Endothelial cell of umbilical vein (primary cell): ENCODE measurements around the gene RIPK4. TPM values are rescaled to one million over a fixed set of nuclear protein-coding genes. Genes with fewer than 3 reads are reported as not detected.

Source experiments
- BruUV-seq: library from RNA; stranded (reverse); fragments of 400-500 nt; replicated peaks from 2 replicates; lab custom pipeline; 2021; lab: Mats Ljungman, UMichigan
- CTCF ChIA-PET: fragments of 300-600, 350-600 bp; sonication (Branson Sonifier 250); formaldehyde crosslinking; loops from one replicate; lab custom pipeline; 2021; ENCODE audit warnings: antibody characterized with exemption, inconsistent platforms; lab: Charles Lee
- POLR2A ChIA-PET: fragments of 300-600, 350-600 bp; sonication (Branson Sonifier 250); formaldehyde crosslinking; loops from one replicate; lab custom pipeline; 2021; ENCODE audit warnings: antibody characterized with exemption, inconsistent platforms; lab: Charles Lee
- DNase-seq: peaks from one replicate; pipeline ENCODE4 v3.0.0-alpha.2; 2011; ENCODE audit warnings: low read depth, low spot score
- FAIRE-seq: peaks from 2 replicates; lab custom pipeline; 2011; peaks lifted over from hg19 to GRCh38; lab: Jason Lieb, UNC
- H2AFZ ChIP-seq: 2 replicates; pipeline ENCODE4 v1.6.0; 2012; ENCODE audit warnings: low read depth, low read length, control low read depth, inconsistent platforms
- H3K27ac ChIP-seq: 2 replicates; pipeline ENCODE4 v1.5.1; 2011; ENCODE audit warnings: low read depth, mild to moderate bottlenecking, control low read depth, low read length, moderate library complexity; ENCODE audit not compliant: insufficient read depth
- H3K27me3 ChIP-seq, 2 experiments: 2 replicates each; pipeline versions ENCODE4 v1.6.0 to v1.6.1; 2011; ENCODE audit warnings: low read length in 2 of 2, mixed read lengths in 1 of 2; ENCODE audit not compliant: control insufficient read depth in 2 of 2, insufficient read depth in 2 of 2
- H3K36me3 ChIP-seq, 2 experiments: 2 replicates in 1 of 2; 3 replicates in 1 of 2; pipeline ENCODE4 v1.5.1; 2011; ENCODE audit warnings: low read length in 2 of 2, mild to moderate bottlenecking in 1 of 2, moderate library complexity in 1 of 2; ENCODE audit not compliant: control insufficient read depth in 2 of 2, insufficient read depth in 2 of 2; ENCODE audit errors: extremely low read depth in 1 of 2
- H3K4me1 ChIP-seq: 3 replicates; pipeline ENCODE4 v1.5.1; 2011; ENCODE audit warnings: mild to moderate bottlenecking, low read length; ENCODE audit not compliant: control insufficient read depth, insufficient read depth; ENCODE audit errors: extremely low read depth
- H3K4me2 ChIP-seq: 2 replicates; pipeline ENCODE4 v1.6.1; 2011; ENCODE audit warnings: low read length, control low read depth, mixed read lengths; ENCODE audit not compliant: insufficient read depth
- H3K4me3 ChIP-seq, 3 experiments: fragments of 200-600 bp in 1 of 3; sonication (generic), shearing (Covaris generic) in 1 of 3; replicated peaks in 1 of 3; 2 replicates each; pipeline ENCODE4 v1.5.1; 2011 to 2016; ENCODE audit warnings: control low read depth in 3 of 3, low read length in 3 of 3, mild to moderate bottlenecking in 2 of 3, inconsistent platforms in 1 of 3, low read depth in 1 of 3, moderate library complexity in 1 of 3; ENCODE audit not compliant: insufficient read depth in 1 of 3
- H3K79me2 ChIP-seq: 2 replicates; pipeline ENCODE4 v1.6.0; 2012; ENCODE audit warnings: low read length, inconsistent platforms; ENCODE audit not compliant: control insufficient read depth, insufficient read depth
- H3K9ac ChIP-seq: replicated peaks from 2 replicates; pipeline ENCODE3; 2011; ENCODE audit warnings: low read length, control low read depth; ENCODE audit not compliant: insufficient read depth; ENCODE audit errors: extremely low read depth
- H3K9me1 ChIP-seq: replicated peaks from 3 replicates; pipeline ENCODE4 v1.6.0; 2011; ENCODE audit warnings: mild to moderate bottlenecking, low read length; ENCODE audit not compliant: control insufficient read depth, insufficient read depth; ENCODE audit errors: extremely low read depth
- H3K9me3 ChIP-seq: replicated peaks from 2 replicates; pipeline ENCODE4 v1.5.1; 2012; ENCODE audit warnings: low read length, inconsistent platforms; ENCODE audit not compliant: control insufficient read depth, insufficient read depth
- H4K20me1 ChIP-seq: replicated peaks from 2 replicates; pipeline ENCODE3; 2011; ENCODE audit warnings: mild to moderate bottlenecking, low read length; ENCODE audit not compliant: control insufficient read depth, insufficient read depth; ENCODE audit errors: extremely low read depth
- CTCF ChIP-seq, 2 donors: IDR thresholded peaks; 1 replicate in 1 of 2; 2 replicates in 1 of 2; pipeline ENCODE4 v1.5.1; 2011; ENCODE audit warnings: low read length in 2 of 2, mild to moderate bottlenecking in 2 of 2, moderate library complexity in 2 of 2, control low read depth in 1 of 2, inconsistent platforms in 1 of 2, low read depth in 1 of 2; ENCODE audit not compliant: insufficient read depth in 1 of 2; ENCODE audit errors: extremely low read depth in 1 of 2
- EZH2 ChIP-seq: IDR thresholded peaks from 2 replicates; pipeline ENCODE4 v1.6.1; 2012; ENCODE audit warnings: borderline replicate concordance, low read depth, mild to moderate bottlenecking, moderate library complexity, low read length, inconsistent platforms; ENCODE audit not compliant: severe bottlenecking
- FOS ChIP-seq: IDR thresholded peaks from 2 replicates; pipeline ENCODE4 v1.6.1; 2011; ENCODE audit warnings: mild to moderate bottlenecking, low read length, moderate library complexity, borderline replicate concordance; ENCODE audit not compliant: insufficient read depth
- GATA2 ChIP-seq: IDR thresholded peaks from 2 replicates; pipeline ENCODE4 v1.7.0; 2011; ENCODE audit warnings: low read depth, mild to moderate bottlenecking, moderate library complexity, mixed read lengths, low read length; ENCODE audit not compliant: insufficient read length, insufficient read depth
- JUN ChIP-seq: IDR thresholded peaks from 2 replicates; pipeline ENCODE4 v1.6.1; 2011; ENCODE audit warnings: borderline replicate concordance, low read depth; ENCODE audit not compliant: insufficient read length, insufficient read depth
- MAX ChIP-seq: IDR thresholded peaks from 2 replicates; pipeline ENCODE4 v1.6.1; 2011; ENCODE audit not compliant: insufficient read depth, insufficient read length
- MYC ChIP-seq: IDR thresholded peaks from one replicate; pipeline ENCODE4 v1.6.1; 2011; ENCODE audit warnings: mild to moderate bottlenecking, low read depth, low read length
- POLR2A ChIP-seq: IDR thresholded peaks from 2 replicates; pipeline ENCODE4 v1.6.1; 2012; ENCODE audit warnings: low read depth, mild to moderate bottlenecking, control low read depth, low read length
- POLR2AphosphoS5 ChIP-seq: IDR thresholded peaks from 2 replicates; pipeline ENCODE4 v1.6.1; 2012; ENCODE audit warnings: low read depth, mild to moderate bottlenecking, control low read depth, low read length, moderate library complexity; ENCODE audit not compliant: insufficient read depth
- dilution Hi-C: fragments of 300-500 bp; cut with MboI; formaldehyde crosslinking; loops from one replicate; pipeline ENCODE4 v1.15.0; 2019; ENCODE audit warnings: low sequenced_read_pairs; ENCODE audit not compliant: extremely low pct_ligation_motif_present
- intact Hi-C: fragments of 100-400 bp; cut with micrococcal nuclease; formaldehyde crosslinking; loops from one replicate; pipeline ENCODE4 v1.10.0; 2022
- polyA plus RNA-seq, 4 experiments: library from polyadenylated mRNA; depleted of rRNA in 3 of 4; stranded (reverse) in 3 of 4; unstranded in 1 of 4; fragments of >200 nt; gene quantifications; 2 replicates each; pipeline versions ENCODE4 v1.2.1 to v1.2.3, GENCODE V29; 2011 to 2012; ENCODE audit warnings: missing spikeins in 1 of 4
- total RNA-seq: library from RNA; stranded (reverse); gene quantifications from 2 replicates; pipeline ENCODE4 v1.2.3, GENCODE V29; 2021

RIPK4 gene
- total and polyA plus RNA-seq, 2 donors (not counting 3 experiments of a cell fraction or from before 2014, with no cell fraction given) = not detected

- CTCF ChIA-PET = no interaction called here
- BruUV-seq = no TSS peak
- H3K36me3 ChIP-seq = no peaks in the 10 kb centered on the region
- no peak overlapping the region for H2AFZ ChIP-seq
- FAIRE-seq (no peak), DNase-seq (no peak)
- no peak overlapping the region for H3K9ac ChIP-seq
- H3K4me3 ChIP-seq = no peak overlapping the region
- dilution Hi-C loops = no loop called here
- H3K79me2 ChIP-seq = no peaks in the 10 kb centered on the region
- H3K9me3 ChIP-seq = no peaks in the 10 kb centered on the region
- H3K4me2 ChIP-seq = no peak overlapping the region
- no peak overlapping the region for H3K27ac ChIP-seq
- no peak for TF ChIP-seq FOS
- no peak for TF ChIP-seq POLR2AphosphoS5
- no peak for TF ChIP-seq MAX
- TF ChIP-seq JUN = no peak
- TF ChIP-seq EZH2 = no peak
- no peak for TF ChIP-seq CTCF (IDR thresholded peaks at IDR 0.05; ENCODE audit: extremely low read depth in 1 of 2, insufficient read depth in 1 of 2, low read depth in 1 of 2, low read length in 2 of 2)
- no peak for TF ChIP-seq POLR2A
- TF ChIP-seq GATA2 = no peak
- TF ChIP-seq MYC = no peak
- H3K9me1 ChIP-seq = no peaks in the 10 kb centered on the region
- H4K20me1 ChIP-seq = no peaks in the 10 kb centered on the region
- POLR2A ChIA-PET = no interaction called here
- peaks cover 53 to 55% of the 10 kb centered on the region in 2 experiments for H3K27me3 ChIP-seq
- intact Hi-C loops = no loop called here
- H3K4me1 ChIP-seq = no peaks in the 10 kb centered on the region
Measured at GRCh38 chr21:41760411-41760810, 6.4 kb downstream of the RIPK4 start.
